Naive thymus-derived CD4-positive, alpha-beta T cell (primary cell): ENCODE data around the gene NAALADL2. TPM values are rescaled to one million over a fixed set of nuclear protein-coding genes. Genes with fewer than 3 reads are reported as not detected.

ENCODE experiments used
- ATAC-seq: fragments of 150-1000 bp; cut with Tn5 transposase; 2 replicates; pipeline ENCODE4 v1.10.0; 2021; ENCODE audit warnings: mild to moderate bottlenecking, moderate library complexity
- CTCF ChIA-PET: fragments of 350-600 bp; sonication (Branson Sonifier 250); formaldehyde crosslinking; loops from one replicate; lab custom pipeline; 2021; ENCODE audit warnings: antibody characterized with exemption; lab: Charles Lee
- POLR2A ChIA-PET: fragments of 350-600 bp; sonication (Branson Sonifier 250); formaldehyde crosslinking; loops from one replicate; lab custom pipeline; 2021; ENCODE audit warnings: antibody characterized with exemption, inconsistent platforms; lab: Charles Lee
- DNase-seq, 9 donors: peaks; one replicate each; pipeline versions ENCODE4 v3.0.0 to v3.0.0-alpha.2; 2020 to 2022; ENCODE audit warnings: mixed read lengths in 1 of 9
- H3K27ac ChIP-seq: one replicate; pipeline ENCODE4 v1.7.0; 2013; ENCODE audit warnings: mild to moderate bottlenecking, low read depth, low read length, moderate library complexity
- H3K27me3 ChIP-seq, 2 donors: one replicate each; pipeline ENCODE4 v1.7.0; 2013; ENCODE audit warnings: low read length in 2 of 2, mild to moderate bottlenecking in 2 of 2, moderate library complexity in 2 of 2; ENCODE audit not compliant: control insufficient read depth in 2 of 2, insufficient read depth in 2 of 2
- H3K36me3 ChIP-seq, 3 experiments: 1 replicate in 2 of 3; 2 replicates in 1 of 3; pipeline ENCODE4 v1.7.0; 2013; ENCODE audit warnings: low read length in 3 of 3, mild to moderate bottlenecking in 3 of 3, moderate library complexity in 1 of 3; ENCODE audit not compliant: insufficient read depth in 3 of 3, control insufficient read depth in 2 of 3
- H3K4me1 ChIP-seq, 2 donors: one replicate each; pipeline ENCODE4 v1.7.0; 2013; ENCODE audit warnings: low read length in 2 of 2, mild to moderate bottlenecking in 2 of 2, moderate library complexity in 1 of 2; ENCODE audit not compliant: control insufficient read depth in 2 of 2, insufficient read depth in 2 of 2
- H3K4me3 ChIP-seq: 2 replicates; pipeline ENCODE4 v1.7.0; 2013; ENCODE audit warnings: mild to moderate bottlenecking, low read length
- H3K9me3 ChIP-seq, 3 experiments: 1 replicate in 2 of 3; 2 replicates in 1 of 3; pipeline ENCODE4 v1.7.0; 2013; ENCODE audit warnings: low read length in 3 of 3; ENCODE audit not compliant: control insufficient read depth in 2 of 3
- H3K27ac Mint-ChIP-seq, 9 donors: one replicate each; pipeline ENCODE4 v1.8.0; 2020 to 2022; ENCODE audit warnings: mixed read lengths in 9 of 9, mild to moderate bottlenecking in 8 of 9, moderate library complexity in 5 of 9, inconsistent platforms in 2 of 9
- H3K27me3 Mint-ChIP-seq, 5 donors: one replicate each; pipeline ENCODE4 v1.8.0; 2021 to 2022; ENCODE audit warnings: mixed read lengths in 5 of 5, mild to moderate bottlenecking in 1 of 5
- H3K36me3 Mint-ChIP-seq, 5 donors: one replicate each; pipeline ENCODE4 v1.8.0; 2020 to 2022; ENCODE audit warnings: mixed read lengths in 5 of 5, mild to moderate bottlenecking in 3 of 5, inconsistent platforms in 1 of 5
- H3K4me1 Mint-ChIP-seq, 7 donors: one replicate each; pipeline ENCODE4 v1.8.0; 2020 to 2022; ENCODE audit warnings: mixed read lengths in 7 of 7, mild to moderate bottlenecking in 3 of 7, inconsistent platforms in 1 of 7
- H3K4me3 Mint-ChIP-seq, 10 donors: one replicate each; pipeline ENCODE4 v1.8.0; 2020 to 2022; ENCODE audit warnings: mild to moderate bottlenecking in 10 of 10, mixed read lengths in 10 of 10, moderate library complexity in 6 of 10, inconsistent platforms in 2 of 10
- H3K9me3 Mint-ChIP-seq, 11 donors: one replicate each; pipeline ENCODE4 v1.8.0; 2020 to 2022; ENCODE audit warnings: mixed read lengths in 11 of 11, mild to moderate bottlenecking in 4 of 11, inconsistent platforms in 1 of 11, moderate library complexity in 1 of 11
- intact Hi-C, 2 donors: fragments of 100-400 bp; cut with micrococcal nuclease; formaldehyde crosslinking; loops; one replicate each; pipeline ENCODE4 v1.15.1; 2023
- polyA plus RNA-seq, 2 donors: library from polyadenylated mRNA; unstranded; fragments of 300-500 nt; fragmentation: Illumina TruSeq; gene quantifications; one replicate each; pipeline ENCODE4 v1.2.3, GENCODE V29; 2021
- total RNA-seq, 6 experiments: library from RNA in 5 of 6; stranded (reverse) in 5 of 6; gene quantifications; 1 replicate in 5 of 6; 2 replicates in 1 of 6; pipeline ENCODE4 v1.2.3 and lab custom pipeline; 2021 to 2026

NAALADL2 gene
- total and polyA plus RNA-seq, 7 experiments from 2014 or later = 0.76 to 1.4 TPM; not detected in 5

DNA sequence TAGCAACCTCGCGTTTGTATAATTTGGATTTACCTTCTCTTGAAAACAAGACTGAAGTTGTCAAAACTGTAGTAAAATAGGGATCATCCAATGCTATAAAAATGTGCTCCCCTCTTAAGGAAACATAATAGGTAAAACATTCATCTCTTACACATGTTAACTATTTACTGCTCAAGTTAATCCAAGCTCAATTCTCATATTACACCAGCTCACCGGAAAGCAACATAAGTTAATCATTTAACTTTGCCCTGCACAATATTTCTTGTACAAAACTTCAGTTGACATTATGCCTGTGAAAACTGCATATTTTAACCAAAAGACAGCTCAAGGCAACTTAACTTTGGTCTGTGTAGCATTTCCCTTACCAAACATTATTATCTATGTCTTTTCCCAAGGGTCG is 634.2 kb downstream of the NAALADL2 start:
- H3K9me3 ChIP-seq = no peaks in the 10 kb centered on the region

GRCh38 chr3:175495331-175495730 is 636.2 kb downstream of the NAALADL2 start:
- H3K9me3 Mint-ChIP-seq = peaks cover 0 to 4% (median 0%) of the 10 kb centered on the region in 11 donors
- no peaks in the 10 kb centered on the region for H3K9me3 ChIP-seq
- ATAC-seq (peak; percentile 40), DNase-seq (no peak)
- H3K4me1 ChIP-seq = no peaks in the 10 kb centered on the region
- H3K27me3 Mint-ChIP-seq = no peaks in the 10 kb centered on the region
- H3K27ac Mint-ChIP-seq = no peak overlapping the region
- no peak overlapping the region for H3K4me3 Mint-ChIP-seq
- no peak overlapping the region for H3K4me3 ChIP-seq
- intact Hi-C loops = no loop called here
- CTCF ChIA-PET = no interaction called here
- no peaks in the 10 kb centered on the region for H3K27me3 ChIP-seq
- H3K27ac ChIP-seq = no peak overlapping the region
- no peaks in the 10 kb centered on the region for H3K4me1 Mint-ChIP-seq
- POLR2A ChIA-PET = no interaction called here
- no peaks in the 10 kb centered on the region for H3K36me3 ChIP-seq
- no peaks in the 10 kb centered on the region for H3K36me3 Mint-ChIP-seq

More for the DNA sequence above, 634.2 kb downstream of the NAALADL2 start:
- CTCF ChIA-PET = no interaction called here
- Histone ChIP-seq H3K36me3 (no peaks in the 10 kb centered on the region), H3K4me3 (no peak overlapping the region), H3K27me3 (no peaks in the 10 kb centered on the region), H3K4me1 (no peaks in the 10 kb centered on the region), H3K27ac (no peak overlapping the region)
- H3K36me3 Mint-ChIP-seq = no peaks in the 10 kb centered on the region
- DNase-seq = no peak
- H3K9me3 Mint-ChIP-seq = peaks cover 0 to 4% (median 0%) of the 10 kb centered on the region in 11 donors
- H3K4me1 Mint-ChIP-seq = no peaks in the 10 kb centered on the region
- H3K4me3 Mint-ChIP-seq = no peak overlapping the region
- POLR2A ChIA-PET = no interaction called here
- ATAC-seq = no peak
- H3K27me3 Mint-ChIP-seq = no peaks in the 10 kb centered on the region
- no peak overlapping the region for H3K27ac Mint-ChIP-seq
- intact Hi-C loops = no loop called here

- CTCF ChIA-PET = no interaction called here
- no peaks in the 10 kb centered on the region for H3K36me3 Mint-ChIP-seq
These were observed 643.0 kb downstream of the NAALADL2 start for GRCh38 chr3:175502155-175502554.

GRCh38 chr3:175511219-175511785 is 652.2 kb downstream of the NAALADL2 start:
- Mint-ChIP-seq H3K9me3 (peaks cover 0 to 10% (median 3%) of the 10 kb centered on the region in 11 donors), H3K36me3 (no peaks in the 10 kb centered on the region), H3K4me1 (no peaks in the 10 kb centered on the region), H3K27ac (no peak overlapping the region), H3K27me3 (no peaks in the 10 kb centered on the region), H3K4me3 (no peak overlapping the region)
- Histone ChIP-seq H3K4me3 (no peak overlapping the region), H3K4me1 (no peaks in the 10 kb centered on the region), H3K27me3 (no peaks in the 10 kb centered on the region), H3K9me3 (no peaks in the 10 kb centered on the region), H3K36me3 (no peaks in the 10 kb centered on the region), H3K27ac (no peak overlapping the region)
- intact Hi-C loops = no loop called here
- DNase-seq (no peak), ATAC-seq (no peak)
- CTCF ChIA-PET = no interaction called here
- POLR2A ChIA-PET = no interaction called here

More at GRCh38 chr3:175502155-175502554, 643.0 kb downstream of the NAALADL2 start:
- H3K27me3 ChIP-seq = no peaks in the 10 kb centered on the region
- ATAC-seq (no peak), DNase-seq (no peak)
- no peaks in the 10 kb centered on the region for H3K4me1 ChIP-seq
- no peaks in the 10 kb centered on the region for H3K4me1 Mint-ChIP-seq
- no peaks in the 10 kb centered on the region for H3K9me3 ChIP-seq
- no peaks in the 10 kb centered on the region for H3K27me3 Mint-ChIP-seq
- H3K9me3 Mint-ChIP-seq = peaks cover 0 to 9% (median 2%) of the 10 kb centered on the region in 11 donors
- intact Hi-C loops = no loop called here
- H3K4me3 Mint-ChIP-seq = no peak overlapping the region
- H3K27ac ChIP-seq = no peak overlapping the region
- H3K4me3 ChIP-seq = no peak overlapping the region
- H3K36me3 ChIP-seq = no peaks in the 10 kb centered on the region
- POLR2A ChIA-PET = no interaction called here
- no peak overlapping the region for H3K27ac Mint-ChIP-seq

DNA sequence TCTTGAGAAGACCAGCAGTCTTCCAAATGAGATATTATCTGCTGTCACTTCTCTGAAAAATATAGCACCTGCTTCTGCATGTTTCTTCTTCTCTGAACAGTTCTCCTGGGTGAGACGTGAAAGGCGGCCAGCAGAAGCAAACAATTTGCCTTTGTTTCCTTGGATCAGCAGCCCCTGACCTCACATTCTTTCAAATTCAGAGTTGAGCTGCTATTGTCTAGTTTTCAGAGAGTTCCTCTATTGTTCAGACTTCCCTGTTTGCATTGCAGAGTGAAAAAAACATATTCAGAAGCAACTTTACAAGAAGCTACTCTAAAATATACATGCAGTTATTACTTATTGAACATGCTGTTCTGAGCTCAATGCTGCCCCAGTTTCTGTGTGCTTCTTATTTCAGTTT is 653.6 kb downstream of the NAALADL2 start:
- no peaks in the 10 kb centered on the region for H3K27me3 ChIP-seq
- Mint-ChIP-seq H3K27ac (no peak overlapping the region), H3K4me1 (no peaks in the 10 kb centered on the region), H3K27me3 (no peaks in the 10 kb centered on the region), H3K4me3 (no peak overlapping the region), H3K9me3 (peaks cover 0 to 10% (median 2%) of the 10 kb centered on the region in 11 donors), H3K36me3 (no peaks in the 10 kb centered on the region)
- H3K9me3 ChIP-seq = no peaks in the 10 kb centered on the region
- H3K36me3 ChIP-seq = no peaks in the 10 kb centered on the region
- no peak overlapping the region for H3K27ac ChIP-seq
- DNase-seq (no peak), ATAC-seq (no peak)
- ChIA-PET POLR2A (no interaction called here), CTCF (no interaction called here)
- no peaks in the 10 kb centered on the region for H3K4me1 ChIP-seq
- intact Hi-C loops = no loop called here
- no peak overlapping the region for H3K4me3 ChIP-seq

DNA sequence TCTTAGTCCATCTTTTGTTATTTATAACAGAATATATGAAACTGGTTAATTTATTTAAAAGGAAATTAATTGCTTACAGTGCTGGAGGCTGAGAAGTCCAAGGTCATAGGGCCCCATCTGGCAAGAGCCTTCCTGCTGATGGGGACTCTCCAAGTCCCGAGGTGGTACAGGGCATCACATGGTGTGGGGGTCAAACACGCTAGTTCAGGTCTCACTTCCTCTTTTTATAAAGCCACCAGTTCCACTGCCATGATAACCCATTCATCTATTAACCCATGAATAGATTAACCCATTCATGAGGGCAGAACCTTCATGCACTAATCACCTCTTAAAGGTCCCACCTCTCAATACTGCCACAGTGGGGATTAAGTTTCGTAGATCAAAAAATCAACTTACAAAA is 659.3 kb downstream of the NAALADL2 start:
- ChIA-PET POLR2A (no interaction called here), CTCF (no interaction called here)
- no peaks in the 10 kb centered on the region for H3K4me1 ChIP-seq
- no peaks in the 10 kb centered on the region for H3K27me3 Mint-ChIP-seq
- H3K27ac Mint-ChIP-seq = no peak overlapping the region
- DNase-seq (no peak), ATAC-seq (no peak)
- H3K36me3 Mint-ChIP-seq = no peaks in the 10 kb centered on the region
- peaks cover 0 to 10% (median 0%) of the 10 kb centered on the region in 11 donors for H3K9me3 Mint-ChIP-seq
- H3K36me3 ChIP-seq = no peaks in the 10 kb centered on the region
- no peak overlapping the region for H3K4me3 Mint-ChIP-seq
- no peaks in the 10 kb centered on the region for H3K4me1 Mint-ChIP-seq
- no peaks in the 10 kb centered on the region for H3K9me3 ChIP-seq
- no peak overlapping the region for H3K4me3 ChIP-seq
- no peaks in the 10 kb centered on the region for H3K27me3 ChIP-seq
- intact Hi-C loops = no loop called here
- H3K27ac ChIP-seq = no peak overlapping the region

- Histone ChIP-seq H3K4me1 (no peaks in the 10 kb centered on the region), H3K9me3 (no peaks in the 10 kb centered on the region), H3K27ac (no peak overlapping the region), H3K27me3 (no peaks in the 10 kb centered on the region), H3K36me3 (no peaks in the 10 kb centered on the region), H3K4me3 (no peak overlapping the region)
- ATAC-seq = no peak
- H3K4me3 Mint-ChIP-seq = no peak overlapping the region
- no peaks in the 10 kb centered on the region for H3K27me3 Mint-ChIP-seq
- peaks cover 0 to 10% (median 0%) of the 10 kb centered on the region in 11 donors for H3K9me3 Mint-ChIP-seq
- ChIA-PET CTCF (interaction anchor here (0.5 kb wide), 1 partner anchor 17 kb away, joined by 4 read pairs; no protein-coding TSS in a partner anchor), POLR2A (no interaction called here)
- intact Hi-C loops = no loop called here
- peaks cover 0 to 1% (median 0%) of the 10 kb centered on the region in 7 donors for H3K4me1 Mint-ChIP-seq
- DNase-seq = no peak
- H3K27ac Mint-ChIP-seq = no peak overlapping the region
- no peaks in the 10 kb centered on the region for H3K36me3 Mint-ChIP-seq
These were observed 662.3 kb downstream of the NAALADL2 start for GRCh38 chr3:175521406-175521805.
